NCI-H510A (cell line): Measurements from ENCODE around the gene TELO2.

Experiments used
- DNase-seq: peaks from one replicate; lab custom pipeline; 2025; lab: John Stamatoyannopoulos, UW

Gene TELO2

GRCh38 chr16:1498899-1499676 is 5.9 kb downstream of the TELO2 start:
- no peak for DNase-seq

- no peak for DNase-seq
Measured at GRCh38 chr16:1499756-1500464, 6.8 kb downstream of the TELO2 start.

- no peak for DNase-seq
Measured at GRCh38 chr16:1500465-1501150, 7.4 kb downstream of the TELO2 start.

- no peak for DNase-seq
Measured at GRCh38 chr16:1501630-1502029, 8.5 kb downstream of the TELO2 start.

- no peak for DNase-seq
Measured at GRCh38 chr16:1502092-1503004, 9.2 kb downstream of the TELO2 start.

- no peak for DNase-seq
Measured at GRCh38 chr16:1503110-1503955, 10.2 kb downstream of the TELO2 start.

- DNase-seq, result no peak
Measured at GRCh38 chr16:1505073-1505844, 12.1 kb downstream of the TELO2 start.

GRCh38 chr16:1505912-1506311 is 12.8 kb downstream of the TELO2 start:
- DNase-seq, result no peak

- no peak for DNase-seq
Measured at GRCh38 chr16:1506494-1507213, 13.5 kb downstream of the TELO2 start.

GRCh38 chr16:1508494-1509187 is 15.5 kb downstream of the TELO2 start:
- no peak for DNase-seq

- no peak for DNase-seq
Measured at GRCh38 chr16:1509307-1510221, 16.4 kb downstream of the TELO2 start.

GRCh38 chr16:1510272-1510671 is 17.1 kb downstream of the TELO2 start:
- no peak for DNase-seq

- no peak for DNase-seq
Measured at GRCh38 chr16:1510941-1511351, 17.8 kb downstream of the TELO2 start.

- no peak for DNase-seq
Measured at GRCh38 chr16:1511662-1512569, 18.8 kb downstream of the TELO2 start.

GRCh38 chr16:1512774-1513173 is 19.6 kb downstream of the TELO2 start:
- DNase-seq, result no peak

- no peak for DNase-seq
Measured at GRCh38 chr16:1514507-1514906, 21.3 kb downstream of the TELO2 start.
